MM.1S (cell line): ENCODE results near the gene FAIM2.

Experiments used
- CTCF ChIP-seq: fragments of 300-600 bp; sonication (generic); IDR thresholded peaks from 2 replicates; pipeline ENCODE4 v1.5.1; 2016; ENCODE audit warnings: antibody characterized with exemption, low read length, mixed read lengths
- EZH2 ChIP-seq: fragments of 300-600 bp; sonication (generic); optimal IDR thresholded peaks from 2 replicates; pipeline ENCODE3; 2017; ENCODE audit warnings: low read depth, mild to moderate bottlenecking, antibody characterized with exemption, low read length, mixed read lengths
- EZH2phosphoT487 ChIP-seq: fragments of 300-600 bp; sonication (generic); IDR thresholded peaks from 2 replicates; pipeline ENCODE4 v1.6.1; 2018; ENCODE audit warnings: antibody characterized with exemption, low read length

DNA sequence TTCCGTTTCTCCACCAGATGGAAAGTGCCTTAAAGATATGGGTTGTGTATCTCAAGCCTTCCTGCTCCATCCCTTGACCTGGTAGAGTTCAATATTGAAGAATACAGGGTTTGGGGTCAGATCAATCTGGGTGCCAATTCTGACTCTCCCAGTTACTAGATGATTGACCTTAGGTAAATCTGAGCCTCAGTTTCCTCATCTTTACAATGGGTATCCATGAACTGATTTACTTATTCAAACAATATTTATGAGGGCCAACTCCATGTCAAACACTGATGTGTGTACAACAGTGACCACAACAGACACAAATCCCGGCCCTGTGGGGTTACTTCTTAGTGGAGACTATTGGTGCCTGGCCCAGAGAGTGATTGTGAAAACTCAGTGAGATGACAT is 7.5 kb upstream of the FAIM2 start:
- no peak for TF ChIP-seq CTCF
- TF ChIP-seq EZH2: no peak
- TF ChIP-seq EZH2phosphoT487: no peak
